Loucy (cell line): Measurements from ENCODE around the gene HMGN2.

ENCODE experiments used
- CTCF ChIP-seq: fragments of 200-600 bp; sonication (generic); conservative IDR thresholded peaks from 2 replicates; pipeline ENCODE4 v1.5.1; 2014; ENCODE audit warnings: mild to moderate bottlenecking, antibody characterized with exemption, low read length
- EZH2phosphoT487 ChIP-seq: fragments of 200-600 bp; IDR thresholded peaks from 2 replicates; pipeline ENCODE4 v1.6.1; 2018; ENCODE audit warnings: antibody characterized with exemption, mild to moderate bottlenecking, moderate library complexity, borderline replicate concordance

DNA sequence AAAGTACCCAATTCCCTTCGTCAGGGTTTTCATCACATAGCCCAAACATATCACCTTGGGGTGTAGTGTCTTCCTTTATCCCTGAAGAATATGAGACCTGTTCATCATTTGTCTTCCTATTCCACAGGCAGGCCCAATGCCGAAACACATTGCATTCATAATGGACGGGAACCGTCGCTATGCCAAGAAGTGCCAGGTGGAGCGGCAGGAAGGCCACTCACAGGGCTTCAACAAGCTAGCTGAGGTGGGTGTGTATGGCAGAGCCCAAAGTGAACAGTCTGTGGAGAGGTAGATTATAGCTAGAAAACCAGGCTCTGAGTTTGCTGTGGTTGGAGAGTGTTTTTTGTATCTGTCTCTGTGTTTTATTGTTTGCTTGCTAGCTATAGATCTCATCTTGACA is 34.2 kb upstream of the HMGN2 start:
- TF ChIP-seq CTCF (no peak), EZH2phosphoT487 (no peak)
